ENCODE data around the gene AZI2. TPM values are rescaled to one million over a fixed set of nuclear protein-coding genes. Genes with fewer than 3 reads are reported as not detected.

The AZI2 gene
- total RNA-seq, 1 experiment from 2014 or later, result 31.3 TPM

- TF ChIP-seq, protein P1, sequence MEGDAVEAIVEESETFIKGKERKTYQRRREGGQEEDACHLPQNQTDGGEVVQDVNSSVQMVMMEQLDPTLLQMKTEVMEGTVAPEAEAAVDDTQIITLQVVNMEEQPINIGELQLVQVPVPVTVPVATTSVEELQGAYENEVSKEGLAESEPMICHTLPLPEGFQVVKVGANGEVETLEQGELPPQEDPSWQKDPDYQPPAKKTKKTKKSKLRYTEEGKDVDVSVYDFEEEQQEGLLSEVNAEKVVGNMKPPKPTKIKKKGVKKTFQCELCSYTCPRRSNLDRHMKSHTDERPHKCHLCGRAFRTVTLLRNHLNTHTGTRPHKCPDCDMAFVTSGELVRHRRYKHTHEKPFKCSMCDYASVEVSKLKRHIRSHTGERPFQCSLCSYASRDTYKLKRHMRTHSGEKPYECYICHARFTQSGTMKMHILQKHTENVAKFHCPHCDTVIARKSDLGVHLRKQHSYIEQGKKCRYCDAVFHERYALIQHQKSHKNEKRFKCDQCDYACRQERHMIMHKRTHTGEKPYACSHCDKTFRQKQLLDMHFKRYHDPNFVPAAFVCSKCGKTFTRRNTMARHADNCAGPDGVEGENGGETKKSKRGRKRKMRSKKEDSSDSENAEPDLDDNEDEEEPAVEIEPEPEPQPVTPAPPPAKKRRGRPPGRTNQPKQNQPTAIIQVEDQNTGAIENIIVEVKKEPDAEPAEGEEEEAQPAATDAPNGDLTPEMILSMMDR (IDR thresholded peaks at IDR 0.05), result no peak
- TF ChIP-seq FOXJ3 (CRISPR knock-in tag; IDR thresholded peaks at IDR 0.05; ENCODE audit: borderline replicate concordance) (no peak), TCF7 (CRISPR knock-in tag; IDR thresholded peaks at IDR 0.05; ENCODE audit: low read depth) (no peak), NR3C1 (CRISPR knock-in tag; conservative IDR thresholded peaks at IDR 0.05; ENCODE audit: low read depth) (no peak), SMAD4 (CRISPR knock-in tag; IDR thresholded peaks at IDR 0.05) (no peak), ZNF317 (CRISPR knock-in tag; IDR thresholded peaks at IDR 0.05; ENCODE audit: borderline replicate concordance, low read depth) (no peak)
- TF ChIP-seq, protein P2, sequence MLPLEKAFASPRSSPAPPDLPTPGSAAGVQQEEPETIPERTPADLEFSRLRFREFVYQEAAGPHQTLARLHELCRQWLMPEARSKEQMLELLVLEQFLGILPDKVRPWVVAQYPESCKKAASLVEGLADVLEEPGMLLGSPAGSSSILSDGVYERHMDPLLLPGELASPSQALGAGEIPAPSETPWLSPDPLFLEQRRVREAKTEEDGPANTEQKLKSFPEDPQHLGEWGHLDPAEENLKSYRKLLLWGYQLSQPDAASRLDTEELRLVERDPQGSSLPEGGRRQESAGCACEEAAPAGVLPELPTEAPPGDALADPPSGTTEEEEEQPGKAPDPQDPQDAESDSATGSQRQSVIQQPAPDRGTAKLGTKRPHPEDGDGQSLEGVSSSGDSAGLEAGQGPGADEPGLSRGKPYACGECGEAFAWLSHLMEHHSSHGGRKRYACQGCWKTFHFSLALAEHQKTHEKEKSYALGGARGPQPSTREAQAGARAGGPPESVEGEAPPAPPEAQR (CRISPR knock-in tag; IDR thresholded peaks at IDR 0.05), result no peak
Measured at GRCh38 chr3:28294667-28295413, 53.8 kb downstream of the AZI2 start (continued).

- ATAC-seq (no peak), DNase-seq (ENCODE audit: low spot score) (no peak)
- ChIA-PET CTCF (interaction anchor here (1.3 to 1.6 kb wide), 2 partner anchors 571 to 581 kb away, joined by 3 to 4 read pairs; partner anchors contain the start of gene EOMES), POLR2A (no interaction called here)
- Mint-ChIP-seq H3K9me3 (peaks cover 10% of the 10 kb centered on the region), H3K27ac (no peak overlapping the region), H3K27me3 (ENCODE audit: low read depth) (no peaks in the 10 kb centered on the region), H3K36me3 (peaks cover 16% of the 10 kb centered on the region), H3K4me1 (peaks cover 26% of the 10 kb centered on the region), H3K4me3 (no peak overlapping the region)
- no peak for TF ChIP-seq NR1H2 (CRISPR knock-in tag; IDR thresholded peaks at IDR 0.05)
- TF ChIP-seq, protein P3, sequence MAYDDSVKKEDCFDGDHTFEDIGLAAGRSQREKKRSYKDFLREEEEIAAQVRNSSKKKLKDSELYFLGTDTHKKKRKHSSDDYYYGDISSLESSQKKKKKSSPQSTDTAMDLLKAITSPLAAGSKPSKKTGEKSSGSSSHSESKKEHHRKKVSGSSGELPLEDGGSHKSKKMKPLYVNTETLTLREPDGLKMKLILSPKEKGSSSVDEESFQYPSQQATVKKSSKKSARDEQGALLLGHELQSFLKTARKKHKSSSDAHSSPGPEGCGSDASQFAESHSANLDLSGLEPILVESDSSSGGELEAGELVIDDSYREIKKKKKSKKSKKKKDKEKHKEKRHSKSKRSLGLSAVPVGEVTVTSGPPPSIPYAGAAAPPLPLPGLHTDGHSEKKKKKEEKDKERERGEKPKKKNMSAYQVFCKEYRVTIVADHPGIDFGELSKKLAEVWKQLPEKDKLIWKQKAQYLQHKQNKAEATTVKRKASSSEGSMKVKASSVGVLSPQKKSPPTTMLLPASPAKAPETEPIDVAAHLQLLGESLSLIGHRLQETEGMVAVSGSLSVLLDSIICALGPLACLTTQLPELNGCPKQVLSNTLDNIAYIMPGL (CRISPR knock-in tag; IDR thresholded peaks at IDR 0.05), result no peak
Measured at GRCh38 chr3:28292622-28293021, 56.0 kb downstream of the AZI2 start.

GRCh38 chr3:28291577-28291976 is 57.0 kb downstream of the AZI2 start:
- H3K4me3 Mint-ChIP-seq, result no peak overlapping the region
- H3K27ac Mint-ChIP-seq, result peak overlapping the region; percentile 6

More at GRCh38 chr3:28291577-28291976, 57.0 kb downstream of the AZI2 start:
- CTCF ChIA-PET, result interaction anchor here (1.6 kb wide), 1 partner anchor 579 kb away, joined by 4 read pairs; no protein-coding TSS in a partner anchor
- no peak for TF ChIP-seq ZNF423 (CRISPR knock-in tag; IDR thresholded peaks at IDR 0.05)
- TF ChIP-seq KAT7 (CRISPR knock-in tag; IDR thresholded peaks at IDR 0.05; ENCODE audit: borderline replicate concordance), result no peak
- TF ChIP-seq, protein P4, sequence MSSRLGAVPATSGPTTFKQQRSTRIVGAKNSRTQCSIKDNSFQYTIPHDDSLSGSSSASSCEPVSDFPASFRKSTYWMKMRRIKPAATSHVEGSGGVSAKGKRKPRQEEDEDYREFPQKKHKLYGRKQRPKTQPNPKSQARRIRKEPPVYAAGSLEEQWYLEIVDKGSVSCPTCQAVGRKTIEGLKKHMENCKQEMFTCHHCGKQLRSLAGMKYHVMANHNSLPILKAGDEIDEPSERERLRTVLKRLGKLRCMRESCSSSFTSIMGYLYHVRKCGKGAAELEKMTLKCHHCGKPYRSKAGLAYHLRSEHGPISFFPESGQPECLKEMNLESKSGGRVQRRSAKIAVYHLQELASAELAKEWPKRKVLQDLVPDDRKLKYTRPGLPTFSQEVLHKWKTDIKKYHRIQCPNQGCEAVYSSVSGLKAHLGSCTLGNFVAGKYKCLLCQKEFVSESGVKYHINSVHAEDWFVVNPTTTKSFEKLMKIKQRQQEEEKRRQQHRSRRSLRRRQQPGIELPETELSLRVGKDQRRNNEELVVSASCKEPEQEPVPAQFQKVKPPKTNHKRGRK (CRISPR knock-in tag; IDR thresholded peaks at IDR 0.05; ENCODE audit: borderline replicate concordance), result no peak
- no peak for TF ChIP-seq MLX (CRISPR knock-in tag; IDR thresholded peaks at IDR 0.05)
- ATAC-seq (peak; percentile 55; the same call in 1 of the 2 replicates), DNase-seq (ENCODE audit: low spot score) (no peak)
- Mint-ChIP-seq H3K36me3 (peaks cover 16% of the 10 kb centered on the region), H3K27me3 (ENCODE audit: low read depth) (no peaks in the 10 kb centered on the region), H3K9me3 (peaks cover 10% of the 10 kb centered on the region), H3K4me1 (peaks cover 32% of the 10 kb centered on the region)
- POLR2A ChIA-PET, result no interaction called here
